NAMALWA (cell line): Measurements from ENCODE around the gene LDHD.

ENCODE experiments used
- DNase-seq: peaks from one replicate; pipeline ENCODE4 v3.0.0-alpha.2; 2015; ENCODE audit warnings: low spot score

LDHD gene

DNA sequence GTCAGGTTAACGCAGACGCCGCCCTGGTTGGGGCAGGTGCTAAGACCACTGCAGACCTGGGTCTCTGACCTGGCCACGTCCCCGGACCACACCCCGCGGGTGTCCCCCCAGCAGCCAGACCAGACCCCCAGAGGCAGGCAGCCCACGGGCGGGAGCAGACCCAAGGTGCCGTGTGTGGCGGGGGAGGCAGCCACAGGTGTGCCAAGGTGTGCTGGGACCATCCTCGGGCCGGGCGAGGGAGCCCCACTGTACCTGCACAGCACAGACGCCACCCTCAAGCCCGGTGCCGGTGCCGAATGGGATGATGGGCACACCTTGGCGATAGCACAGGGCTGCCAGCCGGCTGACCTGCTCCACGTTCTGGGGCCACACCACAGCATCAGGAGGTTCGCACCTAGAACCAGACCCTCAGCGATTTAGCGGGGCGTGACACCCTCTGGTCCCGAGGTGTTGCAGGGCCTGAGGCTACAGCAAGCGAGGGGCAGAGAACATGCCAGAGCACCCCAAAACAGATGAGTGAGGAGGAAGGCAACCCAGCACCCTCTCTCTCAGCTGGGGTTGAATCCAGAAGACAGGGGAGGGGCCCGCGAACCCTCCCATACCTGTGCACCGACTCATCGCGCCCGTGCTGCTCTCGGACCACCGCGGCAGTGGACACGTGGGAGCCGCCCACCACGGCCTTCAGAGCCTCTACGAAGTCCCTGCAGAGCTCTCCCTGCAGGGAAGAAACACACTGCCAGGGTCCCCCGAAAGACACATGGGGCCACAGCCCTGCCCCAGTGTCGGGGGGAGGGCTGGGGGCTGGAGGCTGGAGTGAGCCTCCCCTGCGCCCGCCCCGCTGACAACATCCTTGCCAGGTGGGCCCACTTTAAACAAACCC lies 1.4 kb downstream of the LDHD start:
- DNase-seq = no peak

DNA sequence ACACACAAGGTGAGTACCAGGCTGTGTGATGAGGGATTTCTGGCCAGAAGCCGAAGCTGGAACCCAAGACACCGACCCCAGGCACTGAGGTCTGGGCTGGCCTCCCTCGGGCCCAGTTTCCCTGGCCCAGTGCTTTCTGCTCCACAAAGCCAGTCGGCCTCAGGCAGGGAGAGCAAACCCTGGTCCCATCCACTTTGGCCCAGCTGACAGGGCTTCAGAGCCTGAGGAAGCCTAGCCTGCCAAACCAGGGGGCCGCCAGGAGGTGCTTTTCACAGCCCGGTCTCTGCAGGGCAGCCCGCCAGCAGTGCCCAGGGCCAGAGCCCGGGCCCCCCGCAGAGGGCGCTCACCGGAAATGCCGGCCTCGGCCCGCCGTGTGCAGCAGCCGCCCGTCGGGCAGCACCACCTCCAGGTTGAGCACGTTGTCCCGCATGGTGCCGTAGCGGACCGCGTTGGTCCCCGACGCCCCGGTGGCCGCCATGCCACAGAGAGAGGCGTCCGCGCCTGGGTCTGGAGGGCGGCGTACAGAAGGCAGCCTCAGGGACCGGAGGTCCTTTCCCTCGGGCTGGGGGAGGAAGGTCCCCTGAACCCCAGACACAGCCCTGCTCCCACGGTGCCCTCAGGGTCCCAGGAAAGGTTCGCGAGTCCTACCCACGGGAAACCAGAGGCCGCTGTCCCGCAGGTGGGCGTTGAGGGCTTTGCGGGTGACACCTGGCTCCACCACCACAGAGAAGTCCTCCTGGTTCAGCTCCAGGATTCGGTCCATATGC lies 2.2 kb downstream of the LDHD start:
- no peak for DNase-seq

DNA sequence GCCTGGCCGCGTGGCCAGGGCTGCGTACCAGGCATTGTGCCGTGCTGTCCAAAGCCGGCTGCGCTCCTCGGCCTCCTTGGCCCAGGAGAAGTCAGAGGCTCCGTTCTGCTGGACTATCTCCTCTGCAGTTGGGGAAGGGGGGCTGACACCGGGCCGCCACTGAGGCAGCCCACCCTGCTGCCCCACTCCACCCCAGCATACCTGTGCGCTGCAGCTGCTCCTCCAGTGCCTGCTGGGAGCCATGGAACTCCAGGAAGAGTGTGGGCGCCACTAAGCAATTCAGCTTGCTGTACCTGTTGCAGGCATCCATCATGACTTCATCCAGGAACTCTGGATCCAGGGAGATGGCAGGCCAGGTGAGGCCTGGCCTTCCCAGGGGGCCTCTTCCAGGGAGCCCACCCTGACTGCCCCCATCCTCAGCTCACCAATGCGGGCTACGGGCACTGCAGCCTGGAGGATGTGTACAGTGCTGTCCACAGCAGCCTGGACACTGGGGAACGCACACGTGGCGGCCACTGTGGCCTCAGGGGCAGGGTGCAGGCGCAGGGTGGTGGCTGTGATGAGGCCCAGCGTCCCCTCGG lies 2.9 kb downstream of the LDHD start:
- no peak for DNase-seq

DNA sequence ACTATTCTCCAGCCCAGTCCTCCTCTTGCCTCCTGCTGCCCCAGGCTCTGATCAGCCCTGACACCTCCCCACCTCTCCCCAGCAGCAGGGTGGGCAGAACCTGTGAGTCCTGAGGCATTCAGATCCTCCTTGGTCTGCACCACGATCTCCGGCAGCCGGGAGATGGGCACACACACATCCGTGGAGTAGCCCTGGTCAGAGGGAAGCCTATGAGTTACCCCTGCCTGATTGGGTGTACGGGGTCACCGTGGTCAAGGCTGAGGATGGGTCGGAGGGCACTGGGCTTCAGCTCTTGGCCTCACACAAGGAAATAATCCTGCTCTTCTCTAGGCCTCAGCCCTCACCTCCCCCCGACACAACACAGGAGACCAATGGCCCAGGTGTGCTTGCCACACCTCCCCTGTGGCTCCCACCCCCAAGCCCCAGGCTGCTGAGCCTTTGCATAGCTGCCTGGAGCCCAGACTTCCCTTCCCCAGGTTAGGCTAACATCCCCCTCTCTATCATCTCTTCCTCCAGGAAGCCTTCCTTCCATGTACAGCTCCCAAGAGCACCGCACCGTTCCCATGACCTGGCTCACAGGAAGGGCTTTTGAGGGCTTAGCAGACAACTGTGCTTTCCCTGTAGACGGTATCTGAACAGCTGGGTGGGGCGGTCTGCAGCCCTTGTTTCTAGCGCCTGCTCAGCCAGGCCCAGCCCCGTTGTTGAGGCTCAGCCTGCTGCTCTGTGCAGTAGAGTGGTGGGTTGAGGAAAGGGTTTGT lies 3.7 kb downstream of the LDHD start:
- DNase-seq = no peak

DNA sequence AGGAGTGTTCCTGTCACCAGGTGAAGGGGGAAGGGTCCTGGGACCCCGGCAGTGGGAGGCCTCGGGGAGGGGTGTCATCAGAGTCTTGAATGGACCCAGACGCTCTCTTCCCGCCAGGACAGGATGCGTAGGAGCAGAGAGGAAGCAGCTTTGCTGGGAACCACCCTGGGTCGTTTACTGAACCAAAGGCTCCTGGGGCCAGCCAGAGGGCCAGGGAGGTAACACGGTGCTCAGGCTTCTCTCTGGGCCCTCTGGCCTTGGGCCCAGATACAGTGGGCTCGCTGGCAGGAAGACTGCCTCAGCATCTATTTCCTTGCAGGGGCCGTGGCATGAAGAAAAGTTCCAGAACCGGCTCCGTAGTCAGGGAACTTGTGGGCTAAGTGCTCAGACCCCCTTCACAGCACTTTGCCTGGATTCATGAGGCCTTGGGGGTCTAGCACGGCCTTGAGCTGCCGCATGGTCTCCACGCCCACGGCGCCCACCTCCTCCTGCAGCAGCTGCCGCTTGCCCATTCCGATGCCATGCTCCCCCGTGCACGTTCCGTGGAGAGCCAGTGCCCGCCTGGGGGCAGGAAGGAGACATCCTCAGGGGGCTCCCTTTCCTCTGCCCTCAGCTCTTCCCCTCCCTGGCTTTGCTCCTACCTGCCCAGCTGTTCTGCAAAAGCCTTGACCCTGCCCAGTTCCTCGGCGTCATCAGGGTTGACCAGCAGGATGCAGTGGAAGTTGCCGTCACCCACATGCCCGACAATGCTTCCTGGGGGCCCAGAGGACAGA lies 4.4 kb downstream of the LDHD start:
- no peak for DNase-seq

DNA sequence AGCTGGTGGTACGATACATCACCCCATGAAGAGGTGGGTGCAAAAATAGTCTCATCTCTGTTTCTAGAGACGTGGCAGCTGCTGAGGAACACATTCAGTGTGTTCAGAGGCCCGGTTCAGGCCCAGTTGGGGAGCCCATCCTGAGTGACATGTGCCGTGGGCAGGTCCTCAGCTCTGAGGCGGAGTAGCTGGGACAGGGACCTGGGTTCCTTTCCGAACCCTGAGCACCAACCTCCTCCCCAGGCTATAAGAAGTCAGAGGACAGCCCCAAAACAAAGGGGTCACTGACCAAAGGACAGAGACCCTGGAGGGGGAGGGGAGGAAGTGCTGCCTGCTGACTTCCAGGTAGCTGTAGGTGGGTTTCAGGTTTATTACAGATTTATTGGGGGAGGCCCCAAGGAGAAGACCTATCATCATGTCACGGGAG lies 5.1 kb downstream of the LDHD start:
- no peak for DNase-seq

DNA sequence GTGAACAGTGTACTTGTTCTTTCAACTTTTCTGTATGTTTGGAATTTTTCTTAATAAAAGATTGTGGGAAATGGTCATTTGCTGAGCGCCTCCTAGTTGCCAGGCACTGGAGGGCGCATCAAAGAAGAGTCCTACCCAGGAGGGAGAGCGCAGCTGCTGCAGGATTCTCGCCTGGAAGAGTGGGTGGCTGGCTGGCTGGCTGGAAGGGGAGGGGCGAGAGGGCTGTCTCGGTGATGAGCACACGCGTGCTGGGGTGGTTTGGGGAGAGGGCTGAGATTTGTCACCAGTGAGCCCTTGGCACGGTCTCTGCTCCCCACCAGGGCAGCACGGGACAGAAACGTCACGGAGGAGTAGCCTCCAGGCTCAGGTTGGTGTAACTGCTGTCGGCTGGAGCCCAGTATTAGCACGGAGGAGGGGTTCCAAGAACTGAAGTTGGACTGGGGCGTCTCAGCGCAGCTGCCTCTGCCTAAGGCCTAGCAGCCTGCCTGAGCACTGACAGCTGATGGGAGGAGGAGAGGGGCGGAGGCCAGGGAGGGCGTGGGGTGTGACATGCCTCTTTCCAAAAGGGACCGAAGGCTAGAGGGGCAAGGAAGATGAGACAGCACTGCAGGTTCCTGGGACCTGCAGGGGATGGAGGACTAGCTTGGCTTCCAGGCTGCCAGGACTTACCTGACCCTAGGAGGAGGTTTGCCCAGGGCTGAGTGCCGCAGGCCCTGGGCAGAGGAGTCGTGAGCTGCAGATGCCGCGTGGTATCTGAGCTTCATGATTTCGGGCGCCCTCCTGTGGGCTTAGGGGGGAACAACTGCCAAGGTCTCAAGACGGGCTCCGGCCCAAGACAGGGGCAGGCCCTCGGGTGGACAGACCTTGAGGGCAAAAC lies 5.7 kb downstream of the LDHD start:
- peak; percentile 93 for DNase-seq

DNA sequence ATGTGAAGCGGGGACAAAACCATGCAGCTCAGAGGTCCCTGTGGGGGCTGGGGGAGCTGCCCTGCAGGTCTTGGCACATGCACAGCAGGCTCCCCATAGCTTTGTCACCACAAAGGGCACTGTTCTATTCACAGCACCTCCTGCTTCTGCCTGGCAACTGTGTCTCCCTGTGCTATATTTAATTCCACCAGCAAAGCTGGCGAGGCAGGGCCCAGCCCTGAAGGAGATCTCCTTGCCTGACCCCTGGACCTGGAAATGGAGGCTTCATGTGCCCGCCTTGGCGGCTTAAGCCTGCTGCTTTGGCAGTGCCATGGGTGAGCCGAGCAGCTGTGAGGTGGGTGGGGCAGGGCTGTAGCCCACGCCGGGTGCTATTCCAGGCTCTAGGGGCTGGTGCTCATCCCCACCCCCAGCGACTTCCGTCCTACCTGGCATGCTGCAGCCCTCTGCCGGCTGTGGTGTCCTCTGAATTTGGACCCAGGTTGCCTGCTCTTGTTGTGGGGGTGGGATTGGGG lies 6.8 kb downstream of the LDHD start:
- peak; percentile 41 for DNase-seq

DNA sequence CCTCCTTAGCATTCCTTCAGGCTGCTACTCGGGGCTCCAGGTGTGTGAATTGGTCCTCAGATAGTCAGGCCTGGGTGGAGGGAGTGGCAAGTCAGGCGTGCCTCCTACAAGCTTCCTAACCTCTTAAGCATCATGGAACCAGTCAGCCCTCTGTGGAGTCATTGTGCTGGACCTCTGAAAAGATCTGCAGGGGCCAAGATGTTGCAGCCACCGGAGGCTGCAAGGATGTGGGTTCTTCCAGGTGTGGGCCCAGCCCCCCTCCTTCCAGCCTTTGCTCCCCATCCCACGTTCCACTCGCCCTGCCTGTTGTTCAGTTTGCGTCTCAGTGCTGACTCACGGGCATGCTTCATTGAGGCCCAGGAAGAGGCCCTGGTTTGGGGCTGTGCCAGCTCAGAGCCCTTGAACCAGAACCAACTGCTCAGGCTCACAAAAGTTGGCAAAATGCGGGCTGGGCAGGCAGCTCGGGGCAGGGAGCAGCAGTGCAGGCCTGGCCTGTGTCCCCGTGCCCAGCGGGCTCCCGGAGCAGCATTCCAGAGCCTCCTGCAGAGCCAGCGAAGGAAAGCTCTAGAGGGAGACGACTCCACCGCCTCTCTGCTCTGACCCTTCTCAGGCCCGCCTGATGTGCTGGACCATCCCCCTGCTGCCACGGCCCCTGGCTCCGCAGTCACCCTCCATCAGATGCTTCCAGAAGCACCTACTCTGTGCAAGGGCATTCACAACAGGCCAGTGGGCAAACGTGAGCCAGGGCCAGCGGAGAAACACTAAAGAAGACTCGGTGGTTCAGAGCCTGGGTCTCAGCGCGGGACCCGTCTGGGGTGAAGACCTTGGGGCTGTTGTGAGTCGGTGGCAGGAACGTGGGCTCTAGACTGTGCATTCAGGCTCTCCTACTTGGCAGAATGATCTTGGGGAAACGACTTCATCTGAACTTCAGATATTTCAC lies 7.5 kb downstream of the LDHD start:
- DNase-seq = peak; percentile 77

DNA sequence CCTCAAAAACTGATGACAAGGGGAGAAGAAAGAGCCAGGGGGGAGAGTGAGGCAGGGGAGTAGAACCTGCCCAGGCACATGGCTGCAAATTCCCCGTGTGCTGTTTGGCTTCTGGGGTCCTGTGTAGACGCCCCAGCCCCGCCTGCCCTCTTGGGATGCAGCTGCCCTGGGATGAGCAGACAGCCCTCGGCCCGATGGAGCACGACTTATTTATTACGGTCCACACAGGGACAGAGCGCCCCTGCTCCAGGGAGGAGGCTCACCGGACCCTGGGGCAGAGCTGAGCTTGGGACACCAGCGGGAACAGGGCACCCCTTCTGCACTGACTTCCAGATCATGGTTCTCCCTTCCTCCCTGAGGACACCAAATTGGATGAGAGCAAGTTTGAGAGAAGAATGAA lies 9.1 kb downstream of the LDHD start:
- DNase-seq = no peak

DNA sequence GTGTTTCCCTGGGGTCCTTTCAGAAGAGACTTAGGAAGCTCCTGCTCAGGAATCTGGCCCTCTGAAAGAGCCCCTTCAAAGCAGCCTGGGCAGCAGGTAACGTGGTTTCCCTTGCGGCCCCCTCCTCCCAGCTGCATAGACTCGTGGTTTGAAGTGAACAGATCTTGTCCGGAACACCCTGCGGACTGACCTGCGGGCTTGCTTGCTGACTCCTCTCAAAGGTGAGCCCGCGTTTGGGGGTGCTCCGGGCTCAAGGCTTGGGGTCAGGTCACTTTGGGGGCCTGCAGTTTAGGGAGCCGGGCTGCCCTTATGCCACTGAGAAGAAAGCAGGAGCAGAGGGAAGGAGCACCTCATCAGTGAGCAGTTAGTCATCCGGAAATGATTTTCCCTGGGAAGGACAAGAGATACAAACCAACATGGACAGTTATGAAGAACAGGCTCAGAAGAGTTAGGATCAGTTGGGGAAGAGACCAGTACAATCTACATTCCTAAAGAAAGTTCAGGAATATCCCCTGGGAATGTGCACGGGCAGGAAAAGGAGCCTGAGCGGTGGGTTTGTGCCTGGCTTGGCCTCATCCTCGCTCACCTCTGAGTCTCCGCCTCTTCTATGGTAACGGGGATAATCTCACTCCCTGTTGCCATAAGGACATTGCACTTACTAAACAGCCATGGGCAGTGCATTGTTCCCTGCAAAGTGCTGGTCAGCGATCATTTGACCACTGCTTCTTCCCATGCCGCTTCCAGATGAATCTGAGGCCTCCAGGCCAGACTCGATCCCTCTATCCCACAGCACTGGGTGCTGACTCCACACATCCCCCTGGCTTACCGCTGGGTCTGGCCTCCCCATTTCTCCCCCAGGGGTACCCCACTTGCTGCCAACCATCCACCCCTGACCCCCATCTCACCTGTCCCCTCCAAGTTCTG lies 10.0 kb downstream of the LDHD start:
- DNase-seq = no peak

DNA sequence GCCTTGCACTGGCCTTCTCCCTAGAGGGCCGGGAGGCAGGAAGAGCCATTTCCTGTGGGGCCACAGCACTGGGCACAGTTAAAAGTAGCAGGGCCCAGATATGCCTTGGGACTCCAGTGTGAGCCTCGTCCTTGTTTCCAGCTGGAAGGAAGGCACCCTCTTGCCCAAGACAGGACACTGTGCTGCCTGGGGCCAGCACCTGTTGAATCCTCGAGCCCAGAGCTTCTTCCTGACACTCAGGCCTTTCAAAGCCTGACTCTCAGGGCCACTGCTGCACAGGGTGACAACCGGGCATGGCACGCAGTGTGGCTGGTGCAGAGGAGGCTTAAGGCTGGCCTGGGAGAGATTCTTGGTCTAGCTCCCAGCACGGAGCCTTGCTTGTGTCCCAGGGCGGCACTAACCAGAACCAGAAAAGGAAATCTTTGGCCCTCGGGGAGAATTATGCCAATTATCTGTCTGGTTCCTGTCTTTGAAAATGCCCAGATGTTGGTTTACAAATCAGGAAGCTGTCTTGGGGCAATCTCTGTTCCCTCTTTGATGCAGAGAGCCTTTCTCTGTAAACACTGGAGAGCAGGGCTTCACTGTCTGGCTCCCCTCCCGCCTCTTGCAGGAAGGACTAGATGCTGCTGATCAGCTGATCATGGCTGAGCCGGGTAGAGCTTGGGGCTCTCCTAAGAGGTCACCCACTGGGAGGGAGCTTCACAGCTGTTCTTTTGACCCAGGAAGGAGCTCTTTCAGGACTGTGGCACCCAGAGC lies 11.1 kb downstream of the LDHD start:
- DNase-seq = peak; percentile 17

DNA sequence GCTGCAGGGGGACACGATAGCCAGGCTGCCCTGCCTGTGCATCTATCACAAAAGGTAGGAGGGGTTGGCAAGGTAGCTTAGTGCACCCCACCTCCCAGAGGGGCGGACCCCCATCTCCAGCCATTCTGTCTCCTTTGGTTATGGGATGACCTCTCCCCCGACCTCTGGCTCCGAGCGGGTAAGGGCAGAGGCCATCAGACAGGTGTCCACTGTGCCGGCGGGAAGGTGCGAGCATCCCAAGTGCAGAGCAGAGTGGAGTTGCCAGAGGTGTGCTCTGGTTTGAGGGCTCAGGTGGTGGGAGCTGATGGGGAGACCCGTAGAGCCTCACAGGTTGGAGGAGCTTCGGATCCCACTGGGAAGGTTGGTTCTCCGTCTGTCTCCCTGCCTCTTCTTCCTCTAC lies 11.7 kb downstream of the LDHD start:
- DNase-seq = no peak

DNA sequence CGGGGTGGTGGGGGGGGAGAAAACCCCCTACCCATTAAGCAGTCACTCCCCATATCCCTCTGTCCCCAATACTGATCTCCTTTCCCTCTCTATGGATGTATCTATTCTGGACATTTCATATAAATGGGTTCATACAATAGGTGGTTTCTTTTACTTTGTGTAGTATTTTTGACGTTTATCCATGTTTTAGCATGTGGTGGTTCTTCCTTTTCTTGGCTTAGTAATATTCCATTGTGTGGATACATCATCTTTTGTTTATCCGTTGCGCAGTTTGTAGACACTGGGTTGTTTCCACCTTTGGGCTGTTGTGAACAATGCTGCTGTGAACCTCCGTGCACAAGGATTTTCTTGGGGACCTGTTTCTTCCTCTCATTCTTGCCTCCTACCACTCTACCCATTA lies 12.6 kb downstream of the LDHD start:
- DNase-seq = no peak

DNA sequence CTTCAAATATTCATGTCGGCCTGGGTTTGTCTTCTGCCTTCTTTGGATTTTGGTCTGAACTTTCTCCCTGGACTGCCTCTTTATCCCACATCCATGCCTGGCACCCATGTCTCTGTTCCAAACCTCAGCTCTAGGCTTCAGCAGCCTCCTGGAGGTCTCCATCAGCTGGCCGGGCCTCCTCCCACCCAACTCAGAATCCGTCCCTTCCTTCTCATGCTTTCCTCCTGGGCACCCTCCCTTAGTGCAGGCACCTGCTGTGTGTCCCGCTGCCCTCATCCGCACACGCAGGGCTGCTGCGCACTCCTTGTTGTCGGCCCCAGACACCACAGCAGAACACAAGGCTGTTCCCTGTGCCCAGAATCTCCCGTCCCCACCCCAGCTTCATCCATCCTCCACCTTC lies 14.0 kb downstream of the LDHD start:
- no peak for DNase-seq

DNA sequence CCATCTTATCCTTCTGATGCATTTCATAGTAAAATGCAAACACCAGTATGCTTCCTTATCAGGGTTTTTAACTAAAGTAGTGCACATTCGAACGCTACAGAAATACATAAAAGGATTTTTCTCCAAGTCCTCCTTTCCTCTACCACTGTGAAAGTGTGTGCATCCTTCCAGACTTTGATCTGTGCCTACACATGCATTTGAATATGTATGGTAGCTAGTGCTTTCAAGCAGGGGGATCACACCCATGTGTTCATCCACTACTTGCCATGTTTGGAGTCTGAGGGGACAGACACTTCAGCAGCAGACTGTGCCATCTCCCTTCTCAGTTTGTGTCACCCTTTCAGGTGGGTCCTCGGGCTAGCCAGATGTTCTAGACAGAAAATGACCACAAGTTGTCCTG lies 14.9 kb downstream of the LDHD start:
- no peak for DNase-seq

DNA sequence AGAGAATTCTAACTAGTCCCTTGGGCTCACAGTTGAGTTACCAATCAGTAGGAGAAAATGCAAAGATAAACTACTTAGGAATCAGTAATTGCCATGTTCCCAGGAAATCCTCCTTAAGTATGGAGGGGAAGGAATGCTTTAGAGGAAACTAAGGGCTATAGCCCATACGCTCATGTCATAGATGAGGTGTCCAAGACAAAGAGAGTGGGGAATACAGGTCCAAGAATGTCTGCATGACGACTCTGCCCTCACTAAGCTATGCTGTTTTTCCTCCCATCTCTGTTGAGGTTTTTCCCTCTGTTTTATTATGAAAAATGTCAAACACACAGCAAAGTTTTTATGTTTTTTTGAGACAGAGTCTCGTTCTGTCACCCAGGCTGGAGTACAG lies 16.0 kb downstream of the LDHD start:
- no peak for DNase-seq
